ENCODE results near the gene HECW1. TPM values are rescaled to one million over a fixed set of nuclear protein-coding genes. Genes with fewer than 3 reads are reported as not detected.

Gene HECW1
- total and polyA plus RNA-seq, 2 experiments from 2014 or later: 2.0 to 4.8 TPM

DNA sequence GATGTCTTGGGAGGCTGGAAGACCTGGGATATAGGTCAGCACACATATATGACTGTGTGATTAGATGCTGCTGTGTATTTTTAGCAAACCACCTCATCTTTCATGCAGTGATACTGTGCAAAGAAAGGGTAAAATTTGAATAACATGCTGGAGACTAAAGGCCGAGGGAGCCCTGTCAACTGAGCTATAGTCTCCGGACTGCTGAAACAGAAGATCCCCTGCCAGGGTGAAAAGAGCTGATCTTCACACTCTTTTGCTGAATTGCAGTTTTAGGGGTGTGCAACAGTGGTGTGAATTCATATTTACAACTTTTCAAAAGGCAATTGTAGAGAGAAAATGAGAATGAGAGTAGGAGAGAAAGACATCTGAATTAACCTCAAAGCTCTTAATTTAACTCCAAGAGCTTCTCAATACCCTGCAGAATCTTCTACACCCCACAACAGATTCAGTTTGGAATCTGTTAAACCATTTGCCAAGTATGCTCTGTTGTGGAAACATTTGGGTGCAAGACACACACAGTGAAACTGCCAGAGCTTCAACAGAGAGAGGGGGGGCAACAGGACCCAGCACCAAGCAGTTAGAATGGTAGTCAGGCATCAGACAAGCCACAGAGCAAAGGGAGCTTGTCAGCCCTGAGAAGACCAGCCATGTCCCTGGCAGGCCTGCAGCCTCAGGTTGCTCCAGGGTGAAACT lies 280.3 kb downstream of the HECW1 start:
- Histone ChIP-seq H3K4me1 (ENCODE audit: insufficient read depth) (no peaks in the 10 kb centered on the region), H3K4me2 (ENCODE audit: unreplicated experiment) (no peak overlapping the region), H3K9me2 (ENCODE audit: insufficient read depth) (no peaks in the 10 kb centered on the region), H3K9me3 (ENCODE audit: low read depth) (no peaks in the 10 kb centered on the region), H3K79me2 (ENCODE audit: insufficient read depth) (no peaks in the 10 kb centered on the region), H3K27me3 (replicated peaks; ENCODE audit: insufficient read depth) (no peaks in the 10 kb centered on the region), H4K20me1 (ENCODE audit: insufficient read depth) (no peaks in the 10 kb centered on the region), H3K27ac (no peak overlapping the region), H3K9ac (no peak overlapping the region), H3K4me3 (no peak overlapping the region), H3K36me3 (ENCODE audit: low read depth) (no peaks in the 10 kb centered on the region), H3F3A (ENCODE audit: insufficient read depth) (no peaks in the 10 kb centered on the region), H2AFZ (no peak overlapping the region)
- TF ChIP-seq EZH2phosphoT487 (IDR thresholded peaks at IDR 0.05; ENCODE audit: insufficient read depth, low read depth) (no peak), EZH2 (IDR thresholded peaks at IDR 0.05; ENCODE audit: insufficient read depth, poor library complexity, severe bottlenecking) (no peak)
- in situ Hi-C loops (cut with MboI): no loop called here
- 68 to 74% methylated on average over 2 of the region's 2 CpGs for WGBS, 2 experiments (ENCODE audit: low coverage in 1 of 2, low lambda C conversion rate in 2 of 2, missing lambda C conversion rate in 2 of 2)
- DNase-seq: no peak

DNA sequence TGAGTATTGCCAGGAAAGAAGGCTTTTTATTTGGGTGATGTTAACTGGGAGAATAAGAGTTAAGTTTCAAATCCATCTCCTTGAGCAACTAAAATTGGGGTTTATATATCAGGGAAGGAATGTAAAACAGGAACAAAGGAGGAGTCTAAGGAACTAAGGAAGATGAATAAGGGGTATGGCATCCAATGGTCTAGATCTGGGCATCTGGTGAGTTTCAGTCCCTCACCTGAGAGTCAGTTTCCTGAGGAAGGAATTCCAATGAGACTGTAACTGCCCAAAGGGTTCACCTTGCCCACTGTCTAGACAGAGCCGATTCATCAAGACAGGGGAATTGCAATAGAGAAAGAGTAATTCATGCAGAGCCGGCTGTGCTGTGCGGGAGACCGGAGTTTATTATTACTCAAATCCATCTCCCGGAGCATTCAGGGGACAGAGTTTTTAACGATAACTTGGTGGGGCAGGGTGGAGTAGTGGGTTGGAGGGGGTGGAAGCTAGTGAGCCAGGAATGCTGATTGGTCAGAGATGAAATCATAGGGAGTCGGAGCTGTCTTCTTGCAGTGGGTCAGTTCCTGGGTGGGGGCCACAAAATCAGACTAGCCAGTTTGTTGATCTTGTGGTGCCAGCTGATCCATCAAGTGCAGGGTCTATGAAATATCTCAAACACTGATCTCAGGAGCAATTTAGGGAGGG lies 282.1 kb downstream of the HECW1 start:
- H3K4me1 ChIP-seq (ENCODE audit: insufficient read depth): no peaks in the 10 kb centered on the region
- no peaks in the 10 kb centered on the region for H3F3A ChIP-seq (ENCODE audit: insufficient read depth)
- H3K4me2 ChIP-seq (ENCODE audit: unreplicated experiment): no peak overlapping the region
- no peak overlapping the region for H3K27ac ChIP-seq
- H3K9ac ChIP-seq: no peak overlapping the region
- 80 to 82% methylated on average over 7 of the region's 7 CpGs for WGBS, 2 experiments (ENCODE audit: low coverage in 1 of 2, low lambda C conversion rate in 2 of 2, missing lambda C conversion rate in 2 of 2)
- H3K9me3 ChIP-seq (ENCODE audit: low read depth): no peaks in the 10 kb centered on the region
- no peaks in the 10 kb centered on the region for H3K79me2 ChIP-seq (ENCODE audit: insufficient read depth)
- no peaks in the 10 kb centered on the region for H4K20me1 ChIP-seq (ENCODE audit: insufficient read depth)
- no peak for TF ChIP-seq EZH2 (IDR thresholded peaks at IDR 0.05; ENCODE audit: insufficient read depth, poor library complexity, severe bottlenecking)
- TF ChIP-seq EZH2phosphoT487 (IDR thresholded peaks at IDR 0.05; ENCODE audit: insufficient read depth, low read depth): no peak
- no peak overlapping the region for H3K4me3 ChIP-seq
- in situ Hi-C loops (cut with MboI): no loop called here
- no peaks in the 10 kb centered on the region for H3K27me3 ChIP-seq (replicated peaks; ENCODE audit: insufficient read depth)
- H3K9me2 ChIP-seq (ENCODE audit: insufficient read depth): no peaks in the 10 kb centered on the region
- H3K36me3 ChIP-seq (ENCODE audit: low read depth): no peaks in the 10 kb centered on the region
- peak; percentile 2 for DNase-seq
- no peak overlapping the region for H2AFZ ChIP-seq

DNA sequence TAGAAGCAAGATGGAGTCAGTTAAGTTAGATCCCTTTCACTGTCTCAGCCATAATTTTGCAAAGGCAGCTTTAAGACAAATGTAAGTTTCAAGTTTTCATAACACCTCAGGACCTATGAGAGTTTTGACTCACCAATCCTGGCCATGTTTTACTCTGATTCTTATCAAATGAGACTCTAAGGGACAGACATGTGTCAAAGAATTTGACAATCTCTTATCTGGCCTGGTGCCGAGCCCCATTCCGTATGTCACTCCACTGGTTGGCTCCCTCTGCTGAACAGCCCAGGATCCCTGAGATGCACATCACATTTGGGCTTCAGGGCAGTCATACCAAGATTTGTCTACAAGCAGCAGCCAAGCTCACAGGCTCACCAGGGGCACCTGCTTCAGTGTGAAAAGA lies 282.9 kb downstream of the HECW1 start:
- no peak overlapping the region for H2AFZ ChIP-seq
- H3K4me2 ChIP-seq (ENCODE audit: unreplicated experiment): no peak overlapping the region
- H3K4me1 ChIP-seq (ENCODE audit: insufficient read depth): no peaks in the 10 kb centered on the region
- no peak overlapping the region for H3K4me3 ChIP-seq
- WGBS, 2 experiments (ENCODE audit: low coverage in 1 of 2, low lambda C conversion rate in 2 of 2, missing lambda C conversion rate in 2 of 2): 32 to 57% methylated on average over 2 of the region's 2 CpGs
- H3K9me3 ChIP-seq (ENCODE audit: low read depth): no peaks in the 10 kb centered on the region
- no peaks in the 10 kb centered on the region for H3K9me2 ChIP-seq (ENCODE audit: insufficient read depth)
- DNase-seq: no peak
- no peaks in the 10 kb centered on the region for H4K20me1 ChIP-seq (ENCODE audit: insufficient read depth)
- no peaks in the 10 kb centered on the region for H3F3A ChIP-seq (ENCODE audit: insufficient read depth)
- no peaks in the 10 kb centered on the region for H3K36me3 ChIP-seq (ENCODE audit: low read depth)
- H3K27me3 ChIP-seq (replicated peaks; ENCODE audit: insufficient read depth): no peaks in the 10 kb centered on the region
- no peak overlapping the region for H3K9ac ChIP-seq
- in situ Hi-C loops (cut with MboI): no loop called here
- H3K79me2 ChIP-seq (ENCODE audit: insufficient read depth): no peaks in the 10 kb centered on the region
- H3K27ac ChIP-seq: no peak overlapping the region
- no peak for TF ChIP-seq EZH2phosphoT487 (IDR thresholded peaks at IDR 0.05; ENCODE audit: insufficient read depth, low read depth)
- no peak for TF ChIP-seq EZH2 (IDR thresholded peaks at IDR 0.05; ENCODE audit: insufficient read depth, poor library complexity, severe bottlenecking)

- Histone ChIP-seq H3K4me3 (no peak overlapping the region), H3K27me3 (replicated peaks; ENCODE audit: insufficient read depth) (no peaks in the 10 kb centered on the region), H3F3A (ENCODE audit: insufficient read depth) (no peaks in the 10 kb centered on the region), H3K4me2 (ENCODE audit: unreplicated experiment) (no peak overlapping the region), H2AFZ (no peak overlapping the region), H3K36me3 (ENCODE audit: low read depth) (no peaks in the 10 kb centered on the region), H3K9me3 (ENCODE audit: low read depth) (no peaks in the 10 kb centered on the region), H4K20me1 (ENCODE audit: insufficient read depth) (no peaks in the 10 kb centered on the region), H3K9me2 (ENCODE audit: insufficient read depth) (no peaks in the 10 kb centered on the region), H3K79me2 (ENCODE audit: insufficient read depth) (no peaks in the 10 kb centered on the region), H3K4me1 (ENCODE audit: insufficient read depth) (no peaks in the 10 kb centered on the region), H3K9ac (no peak overlapping the region), H3K27ac (no peak overlapping the region)
- 72 to 76% methylated on average over 2 of the region's 2 CpGs for WGBS, 2 experiments (ENCODE audit: low coverage in 1 of 2, low lambda C conversion rate in 2 of 2, missing lambda C conversion rate in 2 of 2)
- TF ChIP-seq EZH2phosphoT487 (IDR thresholded peaks at IDR 0.05; ENCODE audit: insufficient read depth, low read depth) (no peak), EZH2 (IDR thresholded peaks at IDR 0.05; ENCODE audit: insufficient read depth, poor library complexity, severe bottlenecking) (no peak)
- no peak for DNase-seq
- in situ Hi-C loops (cut with MboI): no loop called here
These were observed 283.8 kb downstream of the HECW1 start for GRCh38 chr7:43396187-43396740.
